ENCODE results near the gene PRLR. TPM values are rescaled to one million over a fixed set of nuclear protein-coding genes. Genes with fewer than 3 reads are reported as not detected.

The PRLR gene
- total RNA-seq, 2 donors from 2014 or later, result 1.1 to 7.1 TPM

GRCh38 chr5:35220967-35221366, 9.3 kb downstream of the PRLR start:
- H3K4me3 ChIP-seq, result no peak overlapping the region
- no peak for DNase-seq (ENCODE audit: low spot score)
- no peaks in the 10 kb centered on the region for H3K9me3 ChIP-seq
- H3K4me1 ChIP-seq (replicated peaks), result no peaks in the 10 kb centered on the region
- TF ChIP-seq CTCF (IDR thresholded peaks at IDR 0.05) (no peak), POLR2A (IDR thresholded peaks at IDR 0.05) (no peak), POLR2AphosphoS5 (IDR thresholded peaks at IDR 0.05) (no peak)
- intact Hi-C loops (cut with DNase I), result no loop called here
- no peak overlapping the region for H3K27ac ChIP-seq
- H3K36me3 ChIP-seq, result no peaks in the 10 kb centered on the region
- no peaks in the 10 kb centered on the region for H3K27me3 ChIP-seq (replicated peaks; ENCODE audit: insufficient read depth)

DNA sequence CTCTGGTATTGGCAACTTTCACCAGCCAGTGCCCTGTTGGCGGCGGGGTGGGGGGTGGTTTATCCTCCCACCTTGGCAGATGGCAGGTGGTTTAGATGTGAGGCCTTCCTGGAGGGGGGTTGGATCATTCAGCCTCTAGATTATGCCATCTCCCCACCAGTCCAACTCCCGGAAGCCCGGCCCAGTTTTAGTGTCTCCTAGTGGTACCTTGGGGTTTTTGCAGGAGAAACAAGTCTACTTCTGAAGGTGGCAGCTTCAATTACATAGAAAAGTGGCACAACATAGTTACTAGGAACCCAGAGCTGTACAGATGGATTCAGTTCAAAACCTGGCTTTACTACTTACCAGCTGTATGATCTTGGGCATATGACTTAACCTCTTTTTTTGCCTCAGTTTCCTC, 11.3 kb downstream of the PRLR start:
- no peak overlapping the region for H3K27ac ChIP-seq
- no peaks in the 10 kb centered on the region for H3K27me3 ChIP-seq (replicated peaks; ENCODE audit: insufficient read depth)
- H3K4me1 ChIP-seq (replicated peaks), result no peaks in the 10 kb centered on the region
- WGBS, result 92% methylated on average over 4 of the region's 4 CpGs
- H3K4me3 ChIP-seq, result no peak overlapping the region
- no peaks in the 10 kb centered on the region for H3K36me3 ChIP-seq
- intact Hi-C loops (cut with DNase I), result no loop called here
- no peaks in the 10 kb centered on the region for H3K9me3 ChIP-seq
- TF ChIP-seq POLR2A (IDR thresholded peaks at IDR 0.05), result no peak
- no peak for TF ChIP-seq CTCF (IDR thresholded peaks at IDR 0.05)
- TF ChIP-seq POLR2AphosphoS5 (IDR thresholded peaks at IDR 0.05), result no peak
- DNase-seq (ENCODE audit: low spot score), result no peak

GRCh38 chr5:35214051-35214450, 16.2 kb downstream of the PRLR start:
- TF ChIP-seq CTCF (IDR thresholded peaks at IDR 0.05) (no peak), POLR2A (IDR thresholded peaks at IDR 0.05) (no peak), POLR2AphosphoS5 (IDR thresholded peaks at IDR 0.05) (peak; percentile 25)
- H3K4me1 ChIP-seq (replicated peaks), result no peaks in the 10 kb centered on the region
- peak; percentile 53 for DNase-seq (ENCODE audit: low spot score)
- H3K36me3 ChIP-seq, result no peaks in the 10 kb centered on the region
- no peak overlapping the region for H3K4me3 ChIP-seq
- 52% methylated on average over 2 of the region's 2 CpGs for WGBS
- H3K9me3 ChIP-seq, result no peaks in the 10 kb centered on the region
- H3K27me3 ChIP-seq (replicated peaks; ENCODE audit: insufficient read depth), result no peaks in the 10 kb centered on the region
- H3K27ac ChIP-seq, result no peak overlapping the region
- intact Hi-C loops (cut with DNase I), result no loop called here

- H3K9me3 ChIP-seq, result no peaks in the 10 kb centered on the region
- no peaks in the 10 kb centered on the region for H3K27me3 ChIP-seq (replicated peaks; ENCODE audit: insufficient read depth)
- no peaks in the 10 kb centered on the region for H3K36me3 ChIP-seq
- no peak overlapping the region for H3K4me3 ChIP-seq
- peak; percentile 32 for DNase-seq (ENCODE audit: low spot score)
- intact Hi-C loops (cut with DNase I), result no loop called here
- no peak overlapping the region for H3K27ac ChIP-seq
- 52% methylated on average over 3 of the region's 3 CpGs for WGBS
- TF ChIP-seq POLR2A (IDR thresholded peaks at IDR 0.05) (no peak), POLR2AphosphoS5 (IDR thresholded peaks at IDR 0.05) (no peak), CTCF (IDR thresholded peaks at IDR 0.05) (peak in 1 of 4 experiments; percentile 14)
- H3K4me1 ChIP-seq (replicated peaks), result no peaks in the 10 kb centered on the region
Measured at GRCh38 chr5:35213608-35214007, 16.7 kb downstream of the PRLR start.

DNA sequence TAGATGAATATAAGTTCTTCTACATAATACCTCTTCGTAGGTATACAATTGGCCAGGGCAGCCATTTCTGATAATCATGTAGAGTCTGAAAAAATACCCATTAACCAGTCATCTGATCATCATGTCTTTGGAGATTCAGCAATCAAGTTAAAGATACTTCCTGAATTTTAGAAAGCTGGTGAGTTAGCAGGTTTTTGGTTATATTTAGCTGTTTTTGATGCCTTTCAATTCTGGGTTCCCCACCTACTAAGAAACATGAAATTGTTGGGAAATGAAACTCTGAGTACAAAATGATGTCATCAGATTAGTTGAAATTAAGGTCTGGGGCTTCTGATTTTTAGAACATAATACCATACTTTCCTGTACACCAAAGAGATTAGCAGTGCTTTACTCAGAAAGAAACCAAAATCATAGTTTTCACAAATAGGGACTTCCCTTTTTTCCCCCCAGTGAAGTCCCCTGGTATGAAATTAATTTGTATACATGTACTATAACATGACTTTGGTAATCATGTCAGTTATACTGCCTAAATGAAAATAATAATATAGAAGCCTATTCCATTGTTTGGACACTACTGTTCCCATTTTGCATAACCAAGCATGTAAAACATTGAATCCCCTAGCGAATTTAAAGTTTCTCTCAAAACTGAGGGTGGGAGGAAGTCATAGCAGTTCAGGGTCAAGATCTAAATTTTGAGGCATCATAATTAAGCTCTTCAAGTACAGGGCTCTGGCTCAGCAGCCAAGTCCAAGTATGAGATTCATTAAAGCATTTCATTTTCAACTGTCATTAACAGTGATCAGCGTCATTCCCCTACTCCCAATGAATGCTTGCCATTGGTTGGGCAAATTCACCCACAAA, 17.9 kb downstream of the PRLR start:
- Histone ChIP-seq H3K36me3 (no peaks in the 10 kb centered on the region), H3K27ac (no peak overlapping the region), H3K9me3 (no peaks in the 10 kb centered on the region), H3K4me3 (no peak overlapping the region), H3K27me3 (replicated peaks; ENCODE audit: insufficient read depth) (no peaks in the 10 kb centered on the region), H3K4me1 (replicated peaks) (no peaks in the 10 kb centered on the region)
- intact Hi-C loops (cut with DNase I), result no loop called here
- WGBS, result 60% methylated on average over 3 of the region's 3 CpGs
- DNase-seq (ENCODE audit: low spot score), result no peak
- no peak for TF ChIP-seq POLR2AphosphoS5 (IDR thresholded peaks at IDR 0.05)
- TF ChIP-seq POLR2A (IDR thresholded peaks at IDR 0.05), result no peak
- no peak for TF ChIP-seq CTCF (IDR thresholded peaks at IDR 0.05)

Measured in prostate gland (tissue), 2 donors.